GM13976 (cell line): Measurements from ENCODE around the gene NCK1.

Experiments
- DNase-seq: peaks from one replicate; pipeline ENCODE4 v3.0.0; 2012; ENCODE audit warnings: low spot score
- in situ Hi-C: fragments of 300-500 bp; cut with MboI; formaldehyde crosslinking; loops from one replicate; pipeline ENCODE4 v1.12.0; 2022; ENCODE audit warnings: low sequenced_read_pairs, mixed read lengths, inconsistent platforms; ENCODE audit not compliant: unreplicated experiment
- TF ChIP-seq, protein P1 (sequence below): IDR thresholded peaks from 2 replicates; pipeline ENCODE4 v1.5.1; 2012; ENCODE audit warnings: borderline replicate concordance, mild to moderate bottlenecking; ENCODE audit not compliant: insufficient read depth; ENCODE audit errors: extremely low read depth, missing control alignments, control extremely low read depth

NCK1 gene

DNA sequence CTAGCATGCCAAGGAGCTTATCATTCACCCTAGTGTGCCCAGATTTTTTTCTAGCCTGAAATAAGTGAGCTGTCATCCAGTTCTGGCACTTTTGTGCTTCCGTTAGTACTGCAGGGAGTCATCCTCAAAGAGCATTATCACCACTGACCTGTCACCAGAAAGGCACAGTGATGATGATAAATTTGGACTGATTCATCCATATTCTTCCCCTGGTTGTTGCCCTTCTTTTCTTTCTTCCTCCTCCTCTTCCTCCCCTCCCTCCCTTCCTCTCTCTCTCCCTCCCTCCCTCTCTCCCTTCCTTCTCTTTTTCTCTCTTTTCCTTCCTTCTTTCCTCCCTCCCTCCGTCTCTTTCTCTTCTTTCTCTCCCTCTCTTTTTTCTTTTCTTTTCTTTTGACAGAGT is 21.8 kb upstream of the NCK1 start:
- no peak for DNase-seq
- in situ Hi-C loops: no loop called here
- TF ChIP-seq, protein P1, sequence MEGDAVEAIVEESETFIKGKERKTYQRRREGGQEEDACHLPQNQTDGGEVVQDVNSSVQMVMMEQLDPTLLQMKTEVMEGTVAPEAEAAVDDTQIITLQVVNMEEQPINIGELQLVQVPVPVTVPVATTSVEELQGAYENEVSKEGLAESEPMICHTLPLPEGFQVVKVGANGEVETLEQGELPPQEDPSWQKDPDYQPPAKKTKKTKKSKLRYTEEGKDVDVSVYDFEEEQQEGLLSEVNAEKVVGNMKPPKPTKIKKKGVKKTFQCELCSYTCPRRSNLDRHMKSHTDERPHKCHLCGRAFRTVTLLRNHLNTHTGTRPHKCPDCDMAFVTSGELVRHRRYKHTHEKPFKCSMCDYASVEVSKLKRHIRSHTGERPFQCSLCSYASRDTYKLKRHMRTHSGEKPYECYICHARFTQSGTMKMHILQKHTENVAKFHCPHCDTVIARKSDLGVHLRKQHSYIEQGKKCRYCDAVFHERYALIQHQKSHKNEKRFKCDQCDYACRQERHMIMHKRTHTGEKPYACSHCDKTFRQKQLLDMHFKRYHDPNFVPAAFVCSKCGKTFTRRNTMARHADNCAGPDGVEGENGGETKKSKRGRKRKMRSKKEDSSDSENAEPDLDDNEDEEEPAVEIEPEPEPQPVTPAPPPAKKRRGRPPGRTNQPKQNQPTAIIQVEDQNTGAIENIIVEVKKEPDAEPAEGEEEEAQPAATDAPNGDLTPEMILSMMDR: no peak

DNA sequence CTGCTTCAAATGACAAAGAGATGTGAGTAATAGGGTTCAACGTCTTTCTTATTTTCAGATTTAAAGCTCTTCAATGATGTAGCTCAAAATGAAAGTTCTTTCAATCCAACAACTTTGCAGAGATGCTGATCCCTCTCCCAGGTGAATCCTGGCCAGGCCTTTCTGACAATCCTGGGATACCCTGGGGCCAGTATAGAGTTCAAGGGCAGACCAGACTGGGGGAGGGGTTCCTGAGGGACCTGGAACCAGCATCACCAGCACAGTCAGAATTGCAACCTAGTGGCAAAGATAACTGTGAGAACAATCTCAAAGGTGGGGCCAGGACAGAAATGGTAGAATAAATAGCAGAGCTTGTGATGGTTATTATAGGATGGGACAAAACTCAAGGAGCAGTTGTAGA is 19.7 kb upstream of the NCK1 start:
- in situ Hi-C loops: no loop called here
- TF ChIP-seq, protein P1: no peak
- DNase-seq: no peak

- DNase-seq: no peak
- TF ChIP-seq, protein P1: no peak
- in situ Hi-C loops: no loop called here
These were observed 17.3 kb upstream of the NCK1 start for GRCh38 chr3:136844724-136845123.

- in situ Hi-C loops: no loop called here
- TF ChIP-seq, protein P1: no peak
- no peak for DNase-seq
These were observed 9.8 kb upstream of the NCK1 start for GRCh38 chr3:136852180-136852579.

DNA sequence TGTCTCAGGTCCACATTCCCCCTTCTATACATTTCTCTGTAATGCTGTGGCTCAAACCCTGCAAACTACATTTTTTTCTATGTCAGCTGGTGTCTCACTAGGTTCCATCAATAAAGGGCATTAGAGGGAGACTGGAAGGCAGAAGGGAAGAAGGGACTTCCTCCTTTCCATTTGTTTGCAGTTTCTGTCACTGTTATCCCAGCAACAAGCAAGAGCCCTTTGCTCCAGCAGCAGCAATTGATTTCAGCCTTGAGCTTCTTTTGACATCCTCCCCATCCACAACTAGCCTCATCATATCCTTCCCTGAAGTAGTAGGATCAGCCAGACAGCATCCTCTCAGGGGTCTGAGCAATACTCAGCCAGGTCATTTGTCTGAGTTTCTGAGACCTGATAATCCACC is 5.3 kb upstream of the NCK1 start:
- TF ChIP-seq, protein P1: no peak
- DNase-seq: no peak
- in situ Hi-C loops: no loop called here

GRCh38 chr3:136858381-136858780 is 3.6 kb upstream of the NCK1 start:
- TF ChIP-seq, protein P1: no peak
- no peak for DNase-seq
- in situ Hi-C loops: no loop called here

DNA sequence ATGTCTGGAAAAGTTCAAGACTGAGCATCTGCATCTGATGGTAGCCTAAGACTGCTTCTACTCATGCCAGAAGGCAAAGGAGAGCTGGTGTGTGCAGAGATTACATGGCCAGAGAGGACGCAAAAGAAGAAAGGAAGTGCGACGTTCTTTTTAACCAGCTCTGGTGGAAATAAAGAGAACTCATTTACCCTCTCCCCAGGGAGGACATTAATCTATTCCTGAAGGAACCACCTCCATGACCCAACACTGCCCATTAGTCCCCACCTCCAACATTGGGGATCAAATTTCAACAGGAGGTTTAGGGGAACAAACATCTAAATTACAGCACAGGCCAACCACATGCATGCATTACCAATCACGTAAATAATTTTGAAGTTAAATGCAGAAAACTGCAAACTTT is 1.5 kb upstream of the NCK1 start:
- in situ Hi-C loops: no loop called here
- TF ChIP-seq, protein P1: no peak
- DNase-seq: no peak
